IMR-90 (cell line): ENCODE results near the gene SPOCK3. TPM values are rescaled to one million over a fixed set of nuclear protein-coding genes. Genes with fewer than 3 reads are reported as not detected.

Experiments
- ATAC-seq: fragments of 200-7000 bp; cut with Tn5 transposase; 2 replicates; pipeline ENCODE4 v1.9.1; 2020; ENCODE audit warnings: low read depth, mild to moderate bottlenecking, moderate library complexity
- BruUV-seq: library from RNA; stranded (reverse); fragments of 400-500 nt; replicated peaks from 2 replicates; lab custom pipeline; 2021; lab: Mats Ljungman, UMichigan
- CTCF ChIA-PET: fragments of 300-600 bp; formaldehyde crosslinking; extraction: SDS; loops from one replicate; lab custom pipeline; 2021; ENCODE audit warnings: antibody characterized with exemption; lab: Yijun Ruan, JAX
- POLR2A ChIA-PET: fragments of 300-600 bp; sonication (Branson Sonifier 250); formaldehyde crosslinking; loops from one replicate; lab custom pipeline; 2022; ENCODE audit warnings: antibody characterized with exemption; ENCODE audit not compliant: unreplicated experiment; lab: Charles Lee
- DNase-seq: peaks from one replicate; pipeline ENCODE4 v3.0.0; 2013
- H2AFZ ChIP-seq: replicated peaks from 2 replicates; pipeline ENCODE3; 2013; ENCODE audit warnings: low read length, mild to moderate bottlenecking; ENCODE audit not compliant: poor library complexity
- H2AK5ac ChIP-seq: 2 replicates; pipeline ENCODE4 v1.6.1; 2013; ENCODE audit warnings: low read depth, low read length, inconsistent platforms
- H2AK9ac ChIP-seq: replicated peaks from 2 replicates; pipeline ENCODE3; 2013; ENCODE audit warnings: mild to moderate bottlenecking, low read depth, low read length, moderate library complexity; ENCODE audit not compliant: poor library complexity
- H2BK120ac ChIP-seq: 2 replicates; pipeline ENCODE4 v1.6.1; 2013; ENCODE audit warnings: low read depth, low read length, inconsistent platforms
- H2BK15ac ChIP-seq: 3 replicates; pipeline ENCODE4 v1.6.1; 2013; ENCODE audit warnings: low read depth, low read length, inconsistent platforms
- H2BK20ac ChIP-seq: 2 replicates; pipeline ENCODE4 v1.6.1; 2013; ENCODE audit warnings: low read depth, mild to moderate bottlenecking, inconsistent platforms, low read length, moderate library complexity
- H2BK5ac ChIP-seq: 2 replicates; pipeline ENCODE4 v1.6.1; 2013; ENCODE audit warnings: mild to moderate bottlenecking, low read depth, low read length, inconsistent platforms; ENCODE audit not compliant: poor library complexity, severe bottlenecking
- H3K14ac ChIP-seq: replicated peaks from 2 replicates; pipeline ENCODE4 v1.6.1; 2013; ENCODE audit warnings: low read depth, low read length, inconsistent platforms
- H3K18ac ChIP-seq: 2 replicates; pipeline ENCODE4 v1.6.1; 2013; ENCODE audit warnings: low read depth, low read length, control low read depth
- H3K23ac ChIP-seq: 2 replicates; pipeline ENCODE4 v1.6.1; 2013; ENCODE audit warnings: low read depth, low read length, inconsistent platforms
- H3K27ac ChIP-seq: 2 replicates; pipeline ENCODE4 v1.5.1; 2013; ENCODE audit warnings: mild to moderate bottlenecking, control low read depth, low read length; ENCODE audit not compliant: insufficient read depth
- H3K27me3 ChIP-seq: 2 replicates; pipeline ENCODE4 v1.6.1; 2013; ENCODE audit warnings: low read length; ENCODE audit not compliant: control insufficient read depth, insufficient read depth
- H3K36me3 ChIP-seq: 2 replicates; pipeline ENCODE4 v1.6.1; 2013; ENCODE audit warnings: low read length, mixed read lengths; ENCODE audit not compliant: control insufficient read depth, insufficient read depth
- H3K4ac ChIP-seq: 2 replicates; pipeline ENCODE4 v1.6.1; 2013; ENCODE audit warnings: low read depth, low read length, inconsistent platforms
- H3K4me1 ChIP-seq: 2 replicates; pipeline ENCODE4 v1.6.1; 2013; ENCODE audit warnings: low read length, mixed read lengths; ENCODE audit not compliant: control insufficient read depth, insufficient read depth
- H3K4me2 ChIP-seq: 2 replicates; pipeline ENCODE4 v1.6.1; 2013; ENCODE audit warnings: low read depth, mild to moderate bottlenecking, control low read depth, low read length, moderate library complexity
- H3K4me3 ChIP-seq: 2 replicates; pipeline ENCODE4 v1.5.1; 2013; ENCODE audit warnings: low read depth, mild to moderate bottlenecking, control low read depth, low read length, moderate library complexity; ENCODE audit not compliant: insufficient read depth
- H3K56ac ChIP-seq: 2 replicates; pipeline ENCODE4 v1.6.1; 2013; ENCODE audit warnings: low read length, inconsistent platforms; ENCODE audit not compliant: insufficient read depth; ENCODE audit errors: extremely low read depth
- H3K79me1 ChIP-seq, 2 experiments: 2 replicates each; pipeline ENCODE4 v1.6.1; 2013; ENCODE audit warnings: low read length in 2 of 2, inconsistent platforms in 1 of 2, low read depth in 1 of 2
- H3K9ac ChIP-seq: 2 replicates; pipeline ENCODE4 v1.6.1; 2013; ENCODE audit warnings: low read depth, low read length, control low read depth
- H3K9me1 ChIP-seq: 2 replicates; pipeline ENCODE4 v1.6.1; 2013; ENCODE audit warnings: low read length, inconsistent platforms; ENCODE audit not compliant: insufficient read depth
- H3K9me3 ChIP-seq: 2 replicates; pipeline ENCODE4 v1.6.1; 2013; ENCODE audit warnings: low read length; ENCODE audit not compliant: control insufficient read depth, insufficient read depth
- H4K20me1 ChIP-seq: 2 replicates; pipeline ENCODE4 v1.6.1; 2013; ENCODE audit warnings: low read length, inconsistent platforms; ENCODE audit not compliant: insufficient read depth
- H4K5ac ChIP-seq: 2 replicates; pipeline ENCODE4 v1.6.1; 2013; ENCODE audit warnings: mild to moderate bottlenecking, low read depth, low read length, control low read depth
- H4K8ac ChIP-seq, 2 experiments: 2 replicates each; pipeline ENCODE4 v1.6.1; 2013; ENCODE audit warnings: low read depth in 2 of 2, low read length in 2 of 2, control low read depth in 1 of 2, inconsistent platforms in 1 of 2
- H4K91ac ChIP-seq: 2 replicates; pipeline ENCODE4 v1.6.1; 2013; ENCODE audit warnings: low read depth, low read length, inconsistent platforms; ENCODE audit not compliant: insufficient read depth
- BHLHE40 ChIP-seq: fragments of 150-350 bp; IDR thresholded peaks from 2 replicates; pipeline ENCODE4 v1.6.1; 2016; ENCODE audit warnings: mild to moderate bottlenecking, low read depth, low read length
- CEBPB ChIP-seq: IDR thresholded peaks from 2 replicates; pipeline ENCODE4 v1.6.1; 2012; ENCODE audit warnings: low read depth, low read length, improper control_type of control experiment
- CHD1 ChIP-seq: IDR thresholded peaks from 2 replicates; pipeline ENCODE4 v1.6.1; 2012; ENCODE audit warnings: low read depth, low read length, improper control_type of control experiment
- CTCF ChIP-seq: conservative IDR thresholded peaks from 2 replicates; pipeline ENCODE4 v1.5.1; 2012; ENCODE audit warnings: mild to moderate bottlenecking, low read depth, low read length, improper control_type of control experiment
- ELK1 ChIP-seq: fragments of 150-350 bp; IDR thresholded peaks from 2 replicates; pipeline ENCODE4 v1.6.1; 2016; ENCODE audit warnings: low read depth, mild to moderate bottlenecking, low read length, moderate library complexity, borderline replicate concordance
- FOS ChIP-seq: fragments of 150-350 bp; IDR thresholded peaks from 2 replicates; pipeline ENCODE4 v1.6.1; 2016; ENCODE audit warnings: low read depth, low read length
- MAFK ChIP-seq: IDR thresholded peaks from 2 replicates; pipeline ENCODE4 v1.6.1; 2012; ENCODE audit warnings: low read depth, low read length, improper control_type of control experiment
- MAZ ChIP-seq: IDR thresholded peaks from 2 replicates; pipeline ENCODE4 v1.6.1; 2012; ENCODE audit warnings: low read depth, mild to moderate bottlenecking, low read length, improper control_type of control experiment, moderate library complexity, borderline replicate concordance
- MXI1 ChIP-seq: IDR thresholded peaks from 2 replicates; pipeline ENCODE4 v1.6.1; 2012; ENCODE audit warnings: low read depth, mild to moderate bottlenecking, low read length, moderate library complexity, borderline replicate concordance
- NFE2L2 ChIP-seq: fragments of 150-350 bp; IDR thresholded peaks from 2 replicates; pipeline ENCODE4 v1.6.1; 2016; ENCODE audit warnings: low read depth, mild to moderate bottlenecking, low read length
- POLR2A ChIP-seq: IDR thresholded peaks from 2 replicates; pipeline ENCODE4 v1.6.1; 2012; ENCODE audit warnings: mild to moderate bottlenecking, low read depth, low read length
- RAD21 ChIP-seq: IDR thresholded peaks from 2 replicates; pipeline ENCODE4 v1.6.1; 2012; ENCODE audit warnings: low read length, improper control_type of control experiment
- RCOR1 ChIP-seq: IDR thresholded peaks from 2 replicates; pipeline ENCODE4 v1.6.1; 2012; ENCODE audit warnings: mild to moderate bottlenecking, low read length, improper control_type of control experiment; ENCODE audit not compliant: insufficient replicate concordance
- RFX5 ChIP-seq: IDR thresholded peaks from 2 replicates; pipeline ENCODE4 v1.8.0; 2012; ENCODE audit warnings: low read depth, mild to moderate bottlenecking, low read length, moderate library complexity
- SMC3 ChIP-seq: fragments of 150-350 bp; IDR thresholded peaks from 2 replicates; pipeline ENCODE4 v1.6.1; 2016; ENCODE audit warnings: low read depth, mild to moderate bottlenecking, antibody characterized with exemption, low read length, moderate library complexity
- USF2 ChIP-seq: fragments of 150-350 bp; IDR thresholded peaks from 2 replicates; pipeline ENCODE4 v1.6.1; 2017; ENCODE audit warnings: mild to moderate bottlenecking, antibody characterized with exemption, low read length, low read depth
- WGBS, 2 experiments: methylation state at CpG; one replicate each; pipeline versions ENCODE4 v1.1.5 to v1.1.7; 2013; ENCODE audit warnings: missing lambda C conversion rate in 2 of 2; ENCODE audit not compliant: insufficient read length in 1 of 2; ENCODE audit errors: extremely low coverage in 2 of 2; 5-methylcytosine and 5-hydroxymethylcytosine counted together
- dilution Hi-C: fragments of 300-500 bp; cut with HindIII; formaldehyde crosslinking; loops from one replicate; pipeline ENCODE4 v1.14.3; 2018; ENCODE audit warnings: low sequenced_read_pairs; ENCODE audit not compliant: unreplicated experiment
- in situ Hi-C: fragments of 300-500 bp; cut with MboI; formaldehyde crosslinking; loops from 3 replicates; pipeline ENCODE4 v1.14.3; 2019; ENCODE audit warnings: low sequenced_read_pairs, inconsistent platforms, mixed read lengths
- intact Hi-C: fragments of 100-400 bp; cut with micrococcal nuclease; formaldehyde crosslinking; loops from 2 replicates; pipeline ENCODE4 v1.10.0; 2022
- polyA plus RNA-seq, 3 experiments: library from polyadenylated mRNA; depleted of rRNA; stranded (reverse); fragments of >200 nt; gene quantifications; 2 replicates each; pipeline ENCODE4 v1.2.3, GENCODE V29; 2012; ENCODE audit warnings: low replicate concordance in 1 of 3
- total RNA-seq: library from RNA; depleted of rRNA; stranded (reverse); fragments of >200 nt; gene quantifications from 2 replicates; pipeline ENCODE4 v1.2.3, GENCODE V29; 2012

Gene SPOCK3
- total and polyA plus RNA-seq, 2 of the 4 experiments (the other 2 are of a cell fraction) = not detected

- intact Hi-C loops = no loop called here
- no CpG with 5 or more reads among the region's 5 CpGs for WGBS, 2 experiments
Observed at GRCh38 chr4:166723532-166724140, 510.7 kb downstream of the SPOCK3 start.

More at GRCh38 chr4:166723532-166724140, 510.7 kb downstream of the SPOCK3 start:
- no peak overlapping the region for H2BK20ac ChIP-seq
- H3K4me3 ChIP-seq = no peak overlapping the region
- no peaks in the 10 kb centered on the region for H3K27me3 ChIP-seq
- no peak overlapping the region for H3K4me2 ChIP-seq
- H3K27ac ChIP-seq = no peak overlapping the region
- no peaks in the 10 kb centered on the region for H3K79me1 ChIP-seq
- in situ Hi-C loops (no loop called here), dilution Hi-C loops (no loop called here)
- H4K5ac ChIP-seq = no peak overlapping the region
- no peaks in the 10 kb centered on the region for H3K36me3 ChIP-seq
- H4K20me1 ChIP-seq = no peaks in the 10 kb centered on the region
- DNase-seq (no peak), ATAC-seq (no peak)
- H3K14ac ChIP-seq = no peak overlapping the region
- H2AK5ac ChIP-seq = no peak overlapping the region
- 0 out of 2 replicates have a peak, but pooled peaks cover 5% of the 10 kb centered on the region for H3K9me3 ChIP-seq
- H3K56ac ChIP-seq = no peak overlapping the region
- CTCF ChIA-PET = no interaction called here
- H3K4ac ChIP-seq = no peak overlapping the region
- no TSS peak for BruUV-seq
- no peaks in the 10 kb centered on the region for H3K4me1 ChIP-seq
- no peak overlapping the region for H3K9ac ChIP-seq
- no peak overlapping the region for H2BK15ac ChIP-seq
- H2AFZ ChIP-seq = no peak overlapping the region
- no peak overlapping the region for H2AK9ac ChIP-seq
- no peak overlapping the region for H2BK120ac ChIP-seq
- no peak overlapping the region for H3K18ac ChIP-seq
- no peaks in the 10 kb centered on the region for H3K9me1 ChIP-seq
- no peak overlapping the region for H2BK5ac ChIP-seq
- POLR2A ChIA-PET = no interaction called here
- no peak overlapping the region for H4K8ac ChIP-seq
- no peak for TF ChIP-seq CEBPB
- TF ChIP-seq MAFK = no peak
- no peak for TF ChIP-seq FOS
- no peak for TF ChIP-seq NFE2L2
- no peak for TF ChIP-seq RFX5
- no peak for TF ChIP-seq POLR2A
- no peak for TF ChIP-seq ELK1
- TF ChIP-seq MXI1 = no peak
- TF ChIP-seq MAZ = no peak
- no peak for TF ChIP-seq CTCF
- TF ChIP-seq RAD21 = no peak
- TF ChIP-seq SMC3 = no peak
- no peak for TF ChIP-seq CHD1
- TF ChIP-seq USF2 = no peak
- TF ChIP-seq RCOR1 = no peak
- TF ChIP-seq BHLHE40 = no peak
- no peak overlapping the region for H4K91ac ChIP-seq
- H3K23ac ChIP-seq = no peak overlapping the region
